Suprapubic skin (tissue), 4 donors: ENCODE data around the gene TPCN2. TPM values are rescaled to one million over a fixed set of nuclear protein-coding genes. Genes with fewer than 3 reads are reported as not detected.

Experiments used
- DNase-seq, 2 donors: peaks; one replicate each; pipeline ENCODE4 v3.0.0-alpha.2; 2019; ENCODE audit warnings: low spot score in 2 of 2
- H3K27ac ChIP-seq: fragments of 200-600 bp; sonication (generic); one replicate; pipeline ENCODE4 v1.5.1; 2019
- H3K27me3 ChIP-seq: fragments of 200-600 bp; sonication (generic); one replicate; pipeline ENCODE4 v1.5.1; 2019
- H3K36me3 ChIP-seq: fragments of 200-600 bp; sonication (generic); one replicate; pipeline ENCODE4 v1.5.1; 2019
- H3K4me1 ChIP-seq: fragments of 200-600 bp; sonication (generic); one replicate; pipeline ENCODE4 v1.5.1; 2019
- H3K4me3 ChIP-seq: fragments of 200-600 bp; sonication (generic); one replicate; pipeline ENCODE4 v1.5.1; 2019; ENCODE audit warnings: mild to moderate bottlenecking
- H3K9me3 ChIP-seq: fragments of 200-600 bp; sonication (generic); one replicate; pipeline ENCODE4 v1.5.1; 2019
- CTCF ChIP-seq, 2 donors: fragments of 200-600 bp in 1 of 2; fragments of 450-650 bp in 1 of 2; sonication (generic) in 1 of 2; IDR thresholded peaks; one replicate each; pipeline ENCODE4 v1.5.1; 2016 to 2019; ENCODE audit warnings: antibody characterized with exemption in 2 of 2, mild to moderate bottlenecking in 1 of 2, moderate library complexity in 1 of 2
- EP300 ChIP-seq: sonication (generic); formaldehyde crosslinking; IDR thresholded peaks from one replicate; pipeline ENCODE4 v1.6.1; 2017; ENCODE audit warnings: antibody characterized with exemption
- POLR2A ChIP-seq, 2 donors: fragments of 450-650 bp; IDR thresholded peaks; one replicate each; pipeline ENCODE4 v1.6.1; 2017; ENCODE audit warnings: antibody characterized with exemption in 2 of 2, mild to moderate bottlenecking in 2 of 2, moderate library complexity in 2 of 2
- POLR2AphosphoS5 ChIP-seq, 3 donors: sonication (generic); formaldehyde crosslinking; IDR thresholded peaks; one replicate each; pipeline ENCODE4 v1.6.1; 2017; ENCODE audit warnings: antibody characterized with exemption in 3 of 3
- WGBS: methylation state at CpG from one replicate; pipeline ENCODE4 v1.1.5; 2018; 5-methylcytosine and 5-hydroxymethylcytosine counted together
- total RNA-seq, 4 donors: library from RNA; depleted of rRNA; stranded (reverse); fragments of >200 nt; gene quantifications; one replicate each; pipeline ENCODE4 v1.1.0, GENCODE V29; 2016

The TPCN2 gene
- total RNA-seq, 4 donors from 2014 or later: 8.4 to 30.3 (median 24.4) TPM

GRCh38 chr11:69094915-69095290 is 46.2 kb downstream of the TPCN2 start:
- no peak for DNase-seq
- no peak for TF ChIP-seq EP300
- no peak for TF ChIP-seq CTCF (IDR thresholded peaks at IDR 0.05)
- no peak for TF ChIP-seq POLR2AphosphoS5 (IDR thresholded peaks at IDR 0.05)
- no peak for TF ChIP-seq POLR2A (IDR thresholded peaks at IDR 0.05)
- H3K27me3 ChIP-seq: no peaks in the 10 kb centered on the region
- no peak overlapping the region for H3K27ac ChIP-seq
- no peaks in the 10 kb centered on the region for H3K9me3 ChIP-seq
- H3K36me3 ChIP-seq: peaks cover 28% of the 10 kb centered on the region
- H3K4me1 ChIP-seq: no peaks in the 10 kb centered on the region
- no peak overlapping the region for H3K4me3 ChIP-seq
- WGBS: 79% methylated on average over 4 of the region's 10 CpGs

DNA sequence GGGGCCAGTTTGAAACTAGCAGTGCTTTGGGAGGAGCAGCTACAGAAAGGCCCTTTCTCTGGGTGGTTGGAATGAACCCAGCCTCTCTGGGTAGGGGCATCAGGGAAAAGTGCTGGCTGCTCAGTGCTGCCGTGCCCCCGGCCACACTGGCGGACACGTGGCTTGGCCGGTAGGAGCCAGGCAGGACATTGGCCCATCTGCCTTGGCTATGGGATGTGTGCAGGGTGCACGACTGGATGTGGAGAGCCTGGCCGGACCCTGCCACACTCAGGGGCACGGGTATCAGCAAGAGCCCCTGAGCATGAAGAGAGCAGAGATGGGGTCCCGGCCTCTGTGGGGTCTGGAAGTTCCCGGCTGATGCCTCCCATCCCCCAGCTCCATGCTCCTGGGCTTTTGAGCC is 46.6 kb downstream of the TPCN2 start:
- H3K4me3 ChIP-seq: no peak overlapping the region
- H3K27ac ChIP-seq: no peak overlapping the region
- H3K4me1 ChIP-seq: no peaks in the 10 kb centered on the region
- H3K9me3 ChIP-seq: no peaks in the 10 kb centered on the region
- WGBS: 67% methylated on average over 8 of the region's 10 CpGs
- no peaks in the 10 kb centered on the region for H3K27me3 ChIP-seq
- TF ChIP-seq EP300 (no peak), POLR2AphosphoS5 (IDR thresholded peaks at IDR 0.05) (no peak), CTCF (IDR thresholded peaks at IDR 0.05) (no peak), POLR2A (IDR thresholded peaks at IDR 0.05) (no peak)
- DNase-seq: no peak
- peaks cover 24% of the 10 kb centered on the region for H3K36me3 ChIP-seq

DNA sequence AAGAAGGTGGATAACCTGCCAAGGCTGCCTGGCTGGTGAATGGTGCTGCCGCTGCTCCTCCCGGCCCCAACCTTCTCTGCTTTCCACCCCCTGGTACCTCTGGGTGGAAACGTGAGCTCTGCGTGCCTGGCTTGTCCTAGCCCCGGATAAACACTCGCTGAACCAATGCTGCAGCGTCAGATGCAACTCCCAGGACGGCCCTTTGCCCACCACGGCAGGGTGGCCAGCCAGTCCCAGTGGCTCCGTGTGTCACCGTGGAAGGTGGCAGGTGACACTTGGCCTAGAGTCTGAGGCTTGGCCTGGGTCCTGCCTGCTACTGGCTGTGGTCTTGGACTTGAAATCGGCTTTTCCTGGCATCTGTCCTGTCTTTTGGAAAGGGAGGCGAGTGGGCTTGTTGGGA is 47.7 kb downstream of the TPCN2 start:
- no peak for DNase-seq
- WGBS: 82% methylated on average over 7 of the region's 13 CpGs
- Histone ChIP-seq H3K27me3 (no peaks in the 10 kb centered on the region), H3K4me1 (peaks cover 3% of the 10 kb centered on the region), H3K4me3 (no peak overlapping the region), H3K9me3 (no peaks in the 10 kb centered on the region), H3K27ac (no peak overlapping the region), H3K36me3 (peaks cover 20% of the 10 kb centered on the region)
- TF ChIP-seq EP300: no peak

DNA sequence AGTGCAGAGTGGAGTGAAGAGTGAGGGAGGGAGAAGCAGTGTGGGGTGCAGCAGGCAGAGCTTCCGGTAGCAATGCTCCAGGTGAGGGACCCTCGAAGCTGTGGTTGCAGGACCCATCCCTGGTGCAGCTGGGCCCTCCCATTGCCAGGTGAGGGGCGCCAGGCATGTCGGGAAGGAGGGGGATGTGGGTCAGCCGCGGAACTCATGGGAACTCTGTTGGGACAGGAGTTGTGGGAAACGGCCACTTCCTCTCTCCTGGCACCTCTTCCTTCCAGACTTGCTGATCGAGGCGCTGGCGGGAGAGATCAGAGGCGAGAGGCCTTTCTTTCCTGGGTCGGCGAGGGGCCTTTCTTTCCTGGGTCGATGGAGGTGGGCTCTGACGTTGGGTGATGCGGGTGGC is 48.5 kb downstream of the TPCN2 start:
- no peak overlapping the region for H3K27ac ChIP-seq
- no peaks in the 10 kb centered on the region for H3K9me3 ChIP-seq
- H3K4me1 ChIP-seq: peaks cover 9% of the 10 kb centered on the region
- TF ChIP-seq POLR2A (IDR thresholded peaks at IDR 0.05) (no peak), EP300 (no peak), CTCF (IDR thresholded peaks at IDR 0.05) (no peak), POLR2AphosphoS5 (IDR thresholded peaks at IDR 0.05) (no peak)
- DNase-seq: no peak
- peaks cover 12% of the 10 kb centered on the region for H3K36me3 ChIP-seq
- no peak overlapping the region for H3K4me3 ChIP-seq
- WGBS: 65% methylated on average over 2 of the region's 16 CpGs
- no peaks in the 10 kb centered on the region for H3K27me3 ChIP-seq

- no peaks in the 10 kb centered on the region for H3K9me3 ChIP-seq
- WGBS: 78% methylated on average over 17 of the region's 17 CpGs
- no peak overlapping the region for H3K27ac ChIP-seq
- no peaks in the 10 kb centered on the region for H3K27me3 ChIP-seq
- DNase-seq: no peak
- H3K36me3 ChIP-seq: no peaks in the 10 kb centered on the region
- no peak overlapping the region for H3K4me3 ChIP-seq
- no peak for TF ChIP-seq EP300
- no peak for TF ChIP-seq CTCF (IDR thresholded peaks at IDR 0.05)
- TF ChIP-seq POLR2A (IDR thresholded peaks at IDR 0.05): no peak
- no peak for TF ChIP-seq POLR2AphosphoS5 (IDR thresholded peaks at IDR 0.05)
- peaks cover 9% of the 10 kb centered on the region for H3K4me1 ChIP-seq
Observed at GRCh38 chr11:69099180-69099579, 50.4 kb downstream of the TPCN2 start.

GRCh38 chr11:69100454-69101114 is 51.9 kb downstream of the TPCN2 start:
- Histone ChIP-seq H3K27me3 (no peaks in the 10 kb centered on the region), H3K27ac (no peak overlapping the region), H3K36me3 (no peaks in the 10 kb centered on the region), H3K4me1 (peaks cover 12% of the 10 kb centered on the region), H3K4me3 (no peak overlapping the region), H3K9me3 (no peaks in the 10 kb centered on the region)
- no peak for DNase-seq
- WGBS: 74% methylated on average over 8 of the region's 13 CpGs
- TF ChIP-seq EP300 (no peak), POLR2A (IDR thresholded peaks at IDR 0.05) (no peak), POLR2AphosphoS5 (IDR thresholded peaks at IDR 0.05) (no peak), CTCF (IDR thresholded peaks at IDR 0.05) (no peak)
